ENCODE measurements around the gene UBL4A. TPM values are rescaled to one million over a fixed set of nuclear protein-coding genes. Genes with fewer than 3 reads are reported as not detected.

The UBL4A gene
- total RNA-seq (27.2 and 31.4 TPM in 2 replicates), polyA plus RNA-seq (25.3 and 28.3 TPM in 2 replicates), polyA minus RNA-seq (20.1 and 20.2 TPM in 2 replicates), Bru-seq, nascent RNA (percentile 54 among the genes with signal in this experiment), BruChase-seq, experiment 1, labeled RNA remaining after a 6-hour chase (percentile 85 among the genes with signal in this experiment), BruChase-seq, experiment 2, labeled RNA remaining after a 2-hour chase (percentile 84 among the genes with signal in this experiment)
- polyA plus RNA-seq (2011; cell fraction: cytosol; rRNA removed), result 21.3 and 26.1 TPM in 2 replicates
- polyA plus RNA-seq (2011; cell fraction: nucleus; rRNA removed), result 10.5 and 10.9 TPM in 2 replicates
- 18.7 and 25.4 TPM in 2 replicates for polyA plus RNA-seq (2012)
- 47.9 TPM for polyA minus RNA-seq (2011; cell fraction: cytosol; rRNA and poly(A)+ RNA removed)
- 4.5 and 4.8 TPM in 2 replicates for polyA minus RNA-seq (2011; cell fraction: nucleus; rRNA and poly(A)+ RNA removed)
- long read RNA-seq, transcript UBL4A-202 (4 exons, 2,382 nt), result major isoform, 74 of 94 reads
- long read RNA-seq, partial matches to known transcripts, result 1 of 94 reads
- long read RNA-seq, other reads (novel, unspliced or antisense), result 18 of 94 reads

- CTCF ChIA-PET, result interaction anchor here (1.4 to 2.0 kb wide), 2 partner anchors 10 to 40 kb away, joined by 4 to 7 read pairs; no protein-coding TSS in a partner anchor
- H3K27me3 ChIP-seq (ENCODE audit: control insufficient read depth in 2 of 2, insufficient read depth in 2 of 2, low read length in 2 of 2), result no peaks in the 10 kb centered on the region
- dilution Hi-C loops (cut with MboI; ENCODE audit: extremely low pct_ligation_motif_present, low sequenced_read_pairs), result no loop called here
- BruUV-seq (replicated peaks), result no TSS peak
- peaks cover 10% of the 10 kb centered on the region for H3K79me2 ChIP-seq (ENCODE audit: control insufficient read depth, insufficient read depth, low read length)
- intact Hi-C loops (cut with micrococcal nuclease), result no loop called here
- peak; percentile 84 for FAIRE-seq
- POLR2A ChIA-PET, result interaction anchor here (0.5 to 1.2 kb wide), 2 partner anchors 8 to 11 kb away, joined by 3 to 5 read pairs; partner anchors contain the start of gene LAGE3
- TF ChIP-seq, protein P1, sequence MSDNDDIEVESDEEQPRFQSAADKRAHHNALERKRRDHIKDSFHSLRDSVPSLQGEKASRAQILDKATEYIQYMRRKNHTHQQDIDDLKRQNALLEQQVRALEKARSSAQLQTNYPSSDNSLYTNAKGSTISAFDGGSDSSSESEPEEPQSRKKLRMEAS (IDR thresholded peaks at IDR 0.05; ENCODE audit: insufficient read depth, insufficient read length), result no peak
- TF ChIP-seq FOS (IDR thresholded peaks at IDR 0.05; ENCODE audit: borderline replicate concordance, insufficient read depth, low read length) (no peak), POLR2AphosphoS5 (IDR thresholded peaks at IDR 0.05; ENCODE audit: insufficient read depth, low read depth, low read length) (no peak), MYC (IDR thresholded peaks at IDR 0.05; ENCODE audit: low read depth, low read length) (no peak), JUN (IDR thresholded peaks at IDR 0.05; ENCODE audit: borderline replicate concordance, insufficient read depth, insufficient read length, low read depth) (no peak), GATA2 (IDR thresholded peaks at IDR 0.05; ENCODE audit: insufficient read depth, insufficient read length, low read depth, low read length) (no peak), POLR2A (IDR thresholded peaks at IDR 0.05; ENCODE audit: low read depth, low read length) (no peak), CTCF (IDR thresholded peaks at IDR 0.05; ENCODE audit: extremely low read depth in 1 of 2, insufficient read depth in 1 of 2, low read depth in 1 of 2, low read length in 2 of 2) (no peak), EZH2 (IDR thresholded peaks at IDR 0.05; ENCODE audit: borderline replicate concordance, low read depth, low read length, severe bottlenecking) (no peak)
- peak within 1 kb of the TSS; percentile 37 to 51 (median 46) for H3K4me3 ChIP-seq (replicated peaks in 1 of 3; ENCODE audit: insufficient read depth in 1 of 3, low read depth in 1 of 3, low read length in 3 of 3)
- H3K9me1 ChIP-seq (replicated peaks; ENCODE audit: control insufficient read depth, extremely low read depth, insufficient read depth, low read length), result no peaks in the 10 kb centered on the region
- no peak within 1 kb of the TSS for H3K27ac ChIP-seq (ENCODE audit: insufficient read depth, low read depth, low read length)
- no peaks in the 10 kb centered on the region for H3K36me3 ChIP-seq (ENCODE audit: control insufficient read depth in 2 of 2, extremely low read depth in 1 of 2, insufficient read depth in 2 of 2, low read length in 2 of 2)
- H3K4me1 ChIP-seq (ENCODE audit: control insufficient read depth, extremely low read depth, insufficient read depth, low read length), result peaks cover 3% of the 10 kb centered on the region
- H3K9ac ChIP-seq (replicated peaks; ENCODE audit: extremely low read depth, insufficient read depth, low read length), result peak within 1 kb of the TSS; percentile 36
- H3K9me3 ChIP-seq (replicated peaks; ENCODE audit: control insufficient read depth, insufficient read depth, low read length), result no peaks in the 10 kb centered on the region
- peak within 1 kb of the TSS; percentile 57 for H3K4me2 ChIP-seq (ENCODE audit: insufficient read depth, low read length)
- DNase-seq (ENCODE audit: low read depth, low spot score), result peak; percentile 15
- H2AFZ ChIP-seq (ENCODE audit: low read depth, low read length), result peak within 1 kb of the TSS; percentile 56
- no peaks in the 10 kb centered on the region for H4K20me1 ChIP-seq (replicated peaks; ENCODE audit: control insufficient read depth, extremely low read depth, insufficient read depth, low read length)
Observed at GRCh38 chrX:154486396-154487207, at the start of gene UBL4A. Gene UBL4A, minus strand, starts transcription at chrX:154486615. Its CDS starts 31 bp downstream, at chrX:154486584.
